ENCODE data around the gene CFAP77. TPM values are rescaled to one million over a fixed set of nuclear protein-coding genes. Genes with fewer than 3 reads are reported as not detected.

Gene CFAP77
- total and polyA plus RNA-seq, 7 donors: not detected

GRCh38 chr9:132447902-132448301 lies 37.9 kb downstream of the CFAP77 start:
- Histone ChIP-seq H3K4me1 (no peaks in the 10 kb centered on the region), H3K27ac (no peak overlapping the region), H3K27me3 (ENCODE audit: insufficient read depth in 3 of 3, low read length in 2 of 3) (peaks cover 0 to 54% (median 1%) of the 10 kb centered on the region in 3 donors), H3K4me3 (no peak overlapping the region), H3K36me3 (ENCODE audit: insufficient read depth in 1 of 2, low read depth in 1 of 2) (no peaks in the 10 kb centered on the region), H3K9me3 (no peaks in the 10 kb centered on the region)
- WGBS, 3 donors: 70 to 76% (median 76%) methylated on average over 4 of the region's 4 CpGs
- no peak for TF ChIP-seq CTCF (IDR thresholded peaks at IDR 0.05)
- intact Hi-C loops (cut with DNase I): no loop called here
- DNase-seq (no peak), ATAC-seq (no peak)

DNA sequence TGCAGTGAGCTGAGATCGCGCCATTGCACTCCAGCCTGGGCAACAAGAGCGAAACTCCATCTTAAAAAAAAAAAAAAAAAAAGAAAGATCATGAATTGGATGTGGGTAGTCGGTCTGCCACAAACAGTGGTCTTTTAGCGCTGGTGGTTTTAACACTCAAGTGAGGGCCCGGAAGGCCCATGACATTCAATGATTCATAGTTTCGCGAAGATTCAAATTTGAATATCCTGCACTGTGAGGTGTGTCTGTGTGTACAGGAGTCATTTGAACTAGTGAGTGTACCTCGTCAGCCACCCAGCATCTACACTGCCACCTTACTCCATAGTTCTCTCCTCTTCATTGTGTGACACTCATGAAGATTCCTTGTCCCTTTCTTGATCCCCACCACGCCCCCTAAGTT lies 41.3 kb downstream of the CFAP77 start:
- TF ChIP-seq CTCF (IDR thresholded peaks at IDR 0.05): no peak
- 81 to 84% (median 83%) methylated on average over 7 to 10 of the region's 10 CpGs for WGBS, 3 donors
- intact Hi-C loops (cut with DNase I): no loop called here
- Histone ChIP-seq H3K27me3 (ENCODE audit: insufficient read depth in 3 of 3, low read length in 2 of 3) (peaks cover 2 to 56% (median 3%) of the 10 kb centered on the region in 3 donors), H3K36me3 (ENCODE audit: insufficient read depth in 1 of 2, low read depth in 1 of 2) (no peaks in the 10 kb centered on the region), H3K27ac (no peak overlapping the region), H3K9me3 (no peaks in the 10 kb centered on the region), H3K4me3 (no peak overlapping the region), H3K4me1 (no peaks in the 10 kb centered on the region)
- DNase-seq (no peak), ATAC-seq (no peak)

DNA sequence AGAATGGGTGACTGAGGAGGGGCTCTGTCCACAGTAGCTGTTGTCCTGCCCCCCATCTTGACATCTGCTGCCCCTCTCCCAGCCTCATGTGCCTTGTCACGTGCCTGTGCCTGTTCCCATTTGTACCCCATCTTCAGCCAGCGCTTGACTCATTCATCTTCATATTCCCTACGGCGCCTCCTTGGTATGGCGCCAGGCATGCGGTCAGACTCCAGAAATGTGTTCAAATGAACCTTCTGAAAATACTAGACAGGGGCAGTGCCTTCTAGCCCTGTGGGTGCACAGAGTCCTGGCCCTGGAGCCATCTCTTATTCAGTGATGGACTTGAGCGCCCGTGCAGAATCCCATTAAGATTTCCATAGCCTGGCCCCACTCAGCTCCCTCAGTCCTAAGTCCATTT lies 46.2 kb downstream of the CFAP77 start:
- no peak for TF ChIP-seq CTCF (IDR thresholded peaks at IDR 0.05)
- intact Hi-C loops (cut with DNase I): no loop called here
- Histone ChIP-seq H3K4me3 (no peak overlapping the region), H3K9me3 (no peaks in the 10 kb centered on the region), H3K36me3 (ENCODE audit: insufficient read depth in 1 of 2, low read depth in 1 of 2) (no peaks in the 10 kb centered on the region), H3K4me1 (no peaks in the 10 kb centered on the region), H3K27me3 (ENCODE audit: insufficient read depth in 3 of 3, low read length in 2 of 3) (peaks cover 5 to 66% (median 14%) of the 10 kb centered on the region in 3 donors), H3K27ac (no peak overlapping the region)
- DNase-seq: no peak
- no peak for ATAC-seq
- whole genome bisulfite sequencing, 3 donors: 66 to 84% (median 67%) methylated on average over 8 of the region's 8 CpGs

GRCh38 chr9:132457504-132458236 lies 47.7 kb downstream of the CFAP77 start:
- Histone ChIP-seq H3K27me3 (ENCODE audit: insufficient read depth in 3 of 3, low read length in 2 of 3) (peaks cover 5 to 65% (median 16%) of the 10 kb centered on the region in 3 donors), H3K4me3 (no peak overlapping the region), H3K36me3 (ENCODE audit: insufficient read depth in 1 of 2, low read depth in 1 of 2) (no peaks in the 10 kb centered on the region), H3K27ac (no peak overlapping the region), H3K4me1 (no peaks in the 10 kb centered on the region), H3K9me3 (no peaks in the 10 kb centered on the region)
- intact Hi-C loops (cut with DNase I): no loop called here
- DNase-seq: no peak
- WGBS, 3 donors: 29 to 36% (median 33%) methylated on average over 36 of the region's 36 CpGs
- TF ChIP-seq CTCF (IDR thresholded peaks at IDR 0.05): no peak
- no peak for ATAC-seq

GRCh38 chr9:132458432-132458831 lies 48.4 kb downstream of the CFAP77 start:
- H3K4me3 ChIP-seq: no peak overlapping the region
- no peaks in the 10 kb centered on the region for H3K9me3 ChIP-seq
- intact Hi-C loops (cut with DNase I): no loop called here
- H3K4me1 ChIP-seq: no peaks in the 10 kb centered on the region
- H3K27me3 ChIP-seq (ENCODE audit: insufficient read depth in 3 of 3, low read length in 2 of 3): peaks cover 5 to 72% (median 16%) of the 10 kb centered on the region in 3 donors
- no peak for TF ChIP-seq CTCF (IDR thresholded peaks at IDR 0.05)
- ATAC-seq (no peak), DNase-seq (no peak)
- H3K36me3 ChIP-seq (ENCODE audit: insufficient read depth in 1 of 2, low read depth in 1 of 2): no peaks in the 10 kb centered on the region
- H3K27ac ChIP-seq: no peak overlapping the region
- WGBS, 3 donors: 81 to 87% (median 85%) methylated on average over 8 of the region's 8 CpGs
